Measurements from ENCODE around the gene CRYZL1.

CRYZL1 gene

GRCh38 chr21:33664135-33664534, 22.6 kb upstream of the CRYZL1 start:
- TF ChIP-seq, protein P1, sequence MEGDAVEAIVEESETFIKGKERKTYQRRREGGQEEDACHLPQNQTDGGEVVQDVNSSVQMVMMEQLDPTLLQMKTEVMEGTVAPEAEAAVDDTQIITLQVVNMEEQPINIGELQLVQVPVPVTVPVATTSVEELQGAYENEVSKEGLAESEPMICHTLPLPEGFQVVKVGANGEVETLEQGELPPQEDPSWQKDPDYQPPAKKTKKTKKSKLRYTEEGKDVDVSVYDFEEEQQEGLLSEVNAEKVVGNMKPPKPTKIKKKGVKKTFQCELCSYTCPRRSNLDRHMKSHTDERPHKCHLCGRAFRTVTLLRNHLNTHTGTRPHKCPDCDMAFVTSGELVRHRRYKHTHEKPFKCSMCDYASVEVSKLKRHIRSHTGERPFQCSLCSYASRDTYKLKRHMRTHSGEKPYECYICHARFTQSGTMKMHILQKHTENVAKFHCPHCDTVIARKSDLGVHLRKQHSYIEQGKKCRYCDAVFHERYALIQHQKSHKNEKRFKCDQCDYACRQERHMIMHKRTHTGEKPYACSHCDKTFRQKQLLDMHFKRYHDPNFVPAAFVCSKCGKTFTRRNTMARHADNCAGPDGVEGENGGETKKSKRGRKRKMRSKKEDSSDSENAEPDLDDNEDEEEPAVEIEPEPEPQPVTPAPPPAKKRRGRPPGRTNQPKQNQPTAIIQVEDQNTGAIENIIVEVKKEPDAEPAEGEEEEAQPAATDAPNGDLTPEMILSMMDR (IDR thresholded peaks at IDR 0.05; ENCODE audit: low read depth, low read length, missing control alignments) = no peak
- in situ Hi-C loops (cut with HindIII; ENCODE audit: low sequenced_read_pairs) = no loop called here
- DNase-seq (ENCODE audit: low read depth) = no peak
- no peak overlapping the region for H3K4me3 ChIP-seq (ENCODE audit: low read depth, low read length)

DNA sequence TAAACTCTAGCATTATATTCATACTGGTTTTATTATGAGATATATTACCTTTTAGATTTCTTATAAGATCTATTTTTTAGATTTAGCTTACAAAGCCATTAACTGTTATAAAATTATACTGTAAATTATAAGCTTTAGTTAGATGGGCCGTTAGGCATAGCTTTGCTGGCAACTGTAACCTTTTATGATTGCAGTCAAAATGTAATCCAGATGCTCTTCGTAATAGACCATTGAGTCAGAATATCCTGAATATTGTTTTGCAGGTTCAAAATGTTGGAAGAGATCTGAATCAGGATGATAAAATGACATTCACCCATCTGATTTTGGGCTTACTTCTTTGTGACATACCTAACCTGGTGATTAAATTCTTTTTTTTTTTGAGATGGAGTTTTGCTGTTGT, 21.7 kb upstream of the CRYZL1 start:
- no peak for DNase-seq (ENCODE audit: low read depth)
- TF ChIP-seq, protein P1 (IDR thresholded peaks at IDR 0.05; ENCODE audit: low read depth, low read length, missing control alignments) = no peak
- no peak overlapping the region for H3K4me3 ChIP-seq (ENCODE audit: low read depth, low read length)
- in situ Hi-C loops (cut with HindIII; ENCODE audit: low sequenced_read_pairs) = no loop called here

DNA sequence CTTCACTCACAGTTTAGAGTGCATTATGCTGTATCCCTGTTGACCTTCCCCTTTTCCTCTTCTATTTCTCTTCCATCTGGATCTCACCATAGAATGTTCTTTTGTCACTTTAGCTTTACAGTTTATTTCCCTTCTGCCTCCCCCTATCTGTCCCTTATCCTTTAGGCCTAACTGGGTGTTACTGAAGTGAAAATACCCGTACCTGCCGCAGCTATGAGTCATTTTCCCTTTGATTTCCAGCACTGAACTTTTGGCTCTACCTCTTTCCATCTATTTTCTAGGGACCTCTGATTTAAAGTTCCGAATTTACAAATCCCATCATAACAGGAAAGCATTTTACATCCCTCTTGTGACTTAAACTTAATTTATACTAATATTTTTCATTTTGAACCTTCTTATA, 20.5 kb upstream of the CRYZL1 start:
- H3K4me3 ChIP-seq (ENCODE audit: low read depth, low read length) = no peak overlapping the region
- no peak for DNase-seq (ENCODE audit: low read depth)
- TF ChIP-seq, protein P1 (IDR thresholded peaks at IDR 0.05; ENCODE audit: low read depth, low read length, missing control alignments) = no peak
- in situ Hi-C loops (cut with HindIII; ENCODE audit: low sequenced_read_pairs) = no loop called here

- H3K4me3 ChIP-seq (ENCODE audit: low read depth, low read length) = no peak overlapping the region
- DNase-seq (ENCODE audit: low read depth) = no peak
- in situ Hi-C loops (cut with HindIII; ENCODE audit: low sequenced_read_pairs) = no loop called here
- TF ChIP-seq, protein P1 (IDR thresholded peaks at IDR 0.05; ENCODE audit: low read depth, low read length, missing control alignments) = no peak
Observed at GRCh38 chr21:33661146-33661545, 19.6 kb upstream of the CRYZL1 start.

DNA sequence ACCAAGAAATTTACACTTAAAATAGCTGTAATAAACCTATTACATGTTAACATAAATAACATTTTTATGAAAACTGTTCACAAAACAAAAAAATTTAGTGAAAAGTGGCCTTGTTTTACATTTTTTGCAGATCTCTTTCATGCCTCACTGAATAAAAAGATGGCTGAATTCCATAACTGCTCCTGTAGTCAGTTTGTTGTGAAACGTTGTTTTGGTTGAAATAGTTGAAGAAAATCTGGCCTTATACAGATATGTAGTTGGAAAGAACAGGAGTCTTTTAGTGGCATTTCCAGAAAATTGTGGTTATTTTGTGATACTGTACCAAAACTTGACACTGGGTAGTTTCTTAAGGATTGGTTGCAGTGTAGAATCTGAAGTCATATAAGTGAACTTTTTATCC, 18.9 kb upstream of the CRYZL1 start:
- TF ChIP-seq, protein P1 (IDR thresholded peaks at IDR 0.05; ENCODE audit: low read depth, low read length, missing control alignments) = no peak
- H3K4me3 ChIP-seq (ENCODE audit: low read depth, low read length) = no peak overlapping the region
- in situ Hi-C loops (cut with HindIII; ENCODE audit: low sequenced_read_pairs) = no loop called here
- peak; percentile 49 for DNase-seq (ENCODE audit: low read depth)

DNA sequence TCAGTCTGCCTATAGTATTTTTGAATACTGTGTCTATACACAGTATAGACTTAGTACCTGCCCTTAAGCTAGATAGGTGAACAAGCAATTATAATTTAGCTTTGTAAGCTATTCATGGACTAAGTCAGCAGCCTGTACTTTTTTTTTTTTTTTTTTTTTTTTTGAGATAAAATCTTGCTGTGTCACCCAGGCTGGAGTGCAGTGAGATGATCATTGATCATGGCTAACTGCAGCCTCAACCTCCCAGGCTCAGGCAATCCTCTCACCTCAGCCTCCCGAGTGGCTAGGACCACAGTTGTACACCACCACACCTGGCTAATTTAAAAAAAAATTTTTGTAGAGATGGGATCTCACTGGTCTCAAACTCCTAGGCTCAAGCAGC, 18.0 kb upstream of the CRYZL1 start:
- in situ Hi-C loops (cut with HindIII; ENCODE audit: low sequenced_read_pairs) = no loop called here
- H3K4me3 ChIP-seq (ENCODE audit: low read depth, low read length) = no peak overlapping the region
- TF ChIP-seq, protein P1 (IDR thresholded peaks at IDR 0.05; ENCODE audit: low read depth, low read length, missing control alignments) = no peak
- no peak for DNase-seq (ENCODE audit: low read depth)

Measured in astrocyte of the cerebellum (primary cell).